H9 (cell line): ENCODE data around the gene GEN1. TPM values are rescaled to one million over a fixed set of nuclear protein-coding genes. Genes with fewer than 3 reads are reported as not detected.

Experiments used
- DNase-seq: peaks from one replicate; pipeline ENCODE4 v3.0.0-alpha.2; 2017
- H2AFZ ChIP-seq: one replicate; pipeline ENCODE4 v1.6.1; 2013; ENCODE audit warnings: mild to moderate bottlenecking, low read length, control low read depth, moderate library complexity
- H2AK5ac ChIP-seq: 2 replicates; pipeline ENCODE4 v1.6.1; 2013; ENCODE audit warnings: low read length, control low read depth, mixed read lengths; ENCODE audit not compliant: insufficient read length
- H2BK120ac ChIP-seq: one replicate; pipeline ENCODE4 v1.6.1; 2013; ENCODE audit warnings: low read depth, mild to moderate bottlenecking, low read length, control low read depth, inconsistent platforms; ENCODE audit not compliant: poor library complexity, severe bottlenecking
- H2BK12ac ChIP-seq: 2 replicates; pipeline ENCODE4 v1.6.1; 2013; ENCODE audit warnings: low read length, control low read depth, mixed read lengths, low read depth; ENCODE audit not compliant: insufficient read length
- H2BK15ac ChIP-seq: 2 replicates; pipeline ENCODE4 v1.6.1; 2013; ENCODE audit warnings: low read depth, low read length, control low read depth
- H2BK20ac ChIP-seq: one replicate; pipeline ENCODE4 v1.6.1; 2013; ENCODE audit warnings: low read depth, mild to moderate bottlenecking, low read length, control low read depth, inconsistent platforms; ENCODE audit not compliant: poor library complexity, severe bottlenecking
- H2BK5ac ChIP-seq: 2 replicates; pipeline ENCODE4 v1.6.1; 2013; ENCODE audit warnings: low read length, control low read depth, mixed read lengths; ENCODE audit not compliant: insufficient read length
- H3K14ac ChIP-seq: 2 replicates; pipeline ENCODE4 v1.6.1; 2013; ENCODE audit warnings: low read length, control low read depth; ENCODE audit not compliant: insufficient read depth
- H3K18ac ChIP-seq: 2 replicates; pipeline ENCODE4 v1.6.1; 2013; ENCODE audit warnings: low read depth, mild to moderate bottlenecking, mixed read lengths, low read length, control low read depth; ENCODE audit not compliant: insufficient read length
- H3K23ac ChIP-seq: 2 replicates; pipeline ENCODE4 v1.6.1; 2013; ENCODE audit warnings: low read length, control low read depth, mixed read lengths, low read depth; ENCODE audit not compliant: insufficient read length
- H3K23me2 ChIP-seq: 2 replicates; pipeline ENCODE4 v1.6.1; 2013; ENCODE audit warnings: low read depth, mild to moderate bottlenecking, mixed read lengths, low read length, control low read depth; ENCODE audit not compliant: insufficient read length, poor library complexity, severe bottlenecking
- H3K27ac ChIP-seq: 2 replicates; pipeline ENCODE4 v1.5.1; 2013; ENCODE audit warnings: low read length, control low read depth, mixed read lengths, low read depth; ENCODE audit not compliant: insufficient read length
- H3K27me3 ChIP-seq: 2 replicates; pipeline ENCODE4 v1.6.1; 2013; ENCODE audit warnings: low read length, control low read depth, inconsistent platforms; ENCODE audit not compliant: insufficient read depth
- H3K4ac ChIP-seq: 2 replicates; pipeline ENCODE4 v1.6.1; 2013; ENCODE audit warnings: low read depth, mild to moderate bottlenecking, control low read depth, inconsistent platforms, low read length, moderate library complexity
- H3K4me1 ChIP-seq: 2 replicates; pipeline ENCODE4 v1.6.1; 2013; ENCODE audit warnings: low read length, control low read depth, inconsistent platforms; ENCODE audit not compliant: insufficient read depth
- H3K4me2 ChIP-seq: 2 replicates; pipeline ENCODE4 v1.6.1; 2013; ENCODE audit warnings: low read length, control low read depth, mixed read lengths; ENCODE audit not compliant: insufficient read length, insufficient read depth
- H3K56ac ChIP-seq: 2 replicates; pipeline ENCODE4 v1.6.1; 2013; ENCODE audit warnings: low read depth, mild to moderate bottlenecking, mixed read lengths, low read length, control low read depth; ENCODE audit not compliant: insufficient read length
- H3K79me1 ChIP-seq: 2 replicates; pipeline ENCODE4 v1.6.1; 2013; ENCODE audit warnings: low read depth, mild to moderate bottlenecking, moderate library complexity, low read length, control low read depth, inconsistent platforms; ENCODE audit not compliant: insufficient read depth, poor library complexity, severe bottlenecking
- H3K79me2 ChIP-seq: 2 replicates; pipeline ENCODE4 v1.6.1; 2013; ENCODE audit warnings: low read length, control low read depth, inconsistent platforms; ENCODE audit not compliant: insufficient read depth
- H3K9ac ChIP-seq: 2 replicates; pipeline ENCODE4 v1.6.1; 2013; ENCODE audit warnings: low read length, control low read depth, mixed read lengths; ENCODE audit not compliant: insufficient read length; ENCODE audit errors: extremely low read depth
- H3K9me3 ChIP-seq: one replicate; pipeline ENCODE4 v1.6.1; 2013; ENCODE audit warnings: low read depth, low read length, inconsistent platforms; ENCODE audit not compliant: control insufficient read depth
- H3T11ph ChIP-seq: one replicate; pipeline ENCODE4 v1.6.1; 2013; ENCODE audit warnings: mild to moderate bottlenecking, low read length, control low read depth, inconsistent platforms
- H4K20me1 ChIP-seq: one replicate; pipeline ENCODE4 v1.6.1; 2013; ENCODE audit not compliant: control insufficient read depth, insufficient read length, insufficient read depth
- H4K5ac ChIP-seq: 2 replicates; pipeline ENCODE4 v1.6.1; 2013; ENCODE audit warnings: low read depth, mild to moderate bottlenecking, mixed read lengths, low read length, control low read depth; ENCODE audit not compliant: insufficient read length
- H4K8ac ChIP-seq: replicated peaks from 2 replicates; pipeline ENCODE4 v1.6.1; 2013; ENCODE audit warnings: low read length, control low read depth, mixed read lengths, low read depth; ENCODE audit not compliant: insufficient read length
- H4K91ac ChIP-seq: 2 replicates; pipeline ENCODE4 v1.6.1; 2013; ENCODE audit warnings: low read depth, mild to moderate bottlenecking, moderate library complexity, mixed read lengths, low read length, control low read depth; ENCODE audit not compliant: insufficient read length
- H3K27ac Mint-ChIP-seq, 3 experiments: 2 replicates in 2 of 3; 3 replicates in 1 of 3; pipeline ENCODE4 v1.8.0; 2020 to 2021; ENCODE audit warnings: mixed read lengths in 3 of 3, mild to moderate bottlenecking in 1 of 3, moderate library complexity in 1 of 3
- H3K27me3 Mint-ChIP-seq: 2 replicates; pipeline ENCODE4 v1.8.0; 2021; ENCODE audit warnings: low read depth, mild to moderate bottlenecking, moderate library complexity, mixed read lengths
- H3K36me3 Mint-ChIP-seq, 3 experiments: 2 replicates in 2 of 3; 3 replicates in 1 of 3; pipeline ENCODE4 v1.8.0; 2020 to 2021; ENCODE audit warnings: low read depth in 3 of 3, mixed read lengths in 3 of 3; ENCODE audit not compliant: insufficient read depth in 1 of 3
- H3K4me1 Mint-ChIP-seq, 2 experiments: 2 replicates each; pipeline ENCODE4 v1.8.0; 2020; ENCODE audit warnings: mixed read lengths in 2 of 2
- H3K4me3 Mint-ChIP-seq, 2 experiments: 2 replicates in 1 of 2; 3 replicates in 1 of 2; pipeline ENCODE4 v1.8.0; 2020 to 2021; ENCODE audit warnings: mild to moderate bottlenecking in 2 of 2, mixed read lengths in 2 of 2, moderate library complexity in 1 of 2
- H3K9me3 Mint-ChIP-seq, 2 experiments: 2 replicates in 1 of 2; 3 replicates in 1 of 2; pipeline ENCODE4 v1.8.0; 2020; ENCODE audit warnings: mild to moderate bottlenecking in 2 of 2, mixed read lengths in 2 of 2, moderate library complexity in 1 of 2
- CTCF ChIP-seq: fragments of 200-600 bp; sonication (generic); conservative IDR thresholded peaks from 3 replicates; pipeline ENCODE4 v1.8.0; 2021; ENCODE audit warnings: antibody characterized with exemption, mild to moderate bottlenecking
- WGBS: extraction: QIAGEN DNeasy Blood & Tissue Kit; methylation state at CpG from one replicate; pipeline ENCODE4 v1.1.7; 2013; ENCODE audit warnings: missing lambda C conversion rate, low lambda C conversion rate, mixed read lengths; ENCODE audit not compliant: insufficient read length; ENCODE audit errors: extremely low coverage; 5-methylcytosine and 5-hydroxymethylcytosine counted together
- total RNA-seq: library from RNA; stranded (reverse); gene quantifications from 2 replicates; pipeline ENCODE4 v1.2.1, GENCODE V29; 2021

GEN1 gene
- total RNA-seq, 1 experiment from 2014 or later: 28.1 TPM

- Histone ChIP-seq H3K23ac (no peak overlapping the region), H2BK5ac (no peak overlapping the region), H3K79me2 (no peaks in the 10 kb centered on the region), H4K5ac (no peak overlapping the region), H3K4me2 (no peak overlapping the region), H3K4me1 (no peaks in the 10 kb centered on the region; the same call in 1 of the 2 replicates), H3T11ph (no peak overlapping the region), H3K23me2 (no peaks in the 10 kb centered on the region), H2BK12ac (no peak overlapping the region), H2BK15ac (no peak overlapping the region), H3K27me3 (no peaks in the 10 kb centered on the region), H2BK120ac (no peak overlapping the region), H3K18ac (no peak overlapping the region), H4K8ac (no peak overlapping the region), H2BK20ac (no peak overlapping the region), H3K56ac (no peak overlapping the region), H4K91ac (no peak overlapping the region), H3K79me1 (no peaks in the 10 kb centered on the region), H3K14ac (no peak overlapping the region), H4K20me1 (no peaks in the 10 kb centered on the region), H3K27ac (no peak overlapping the region), H3K4ac (no peak overlapping the region), H3K9me3 (no peaks in the 10 kb centered on the region), H3K9ac (no peak overlapping the region), H2AFZ (no peak overlapping the region), H2AK5ac (no peak overlapping the region)
- TF ChIP-seq CTCF: no peak
- no peak for DNase-seq
- no peak overlapping the region; a peak in 1 of 7 replicates for H3K27ac Mint-ChIP-seq
- H3K4me3 Mint-ChIP-seq: no peak overlapping the region
- no CpG with 5 or more reads among the region's 2 CpGs for WGBS
- H3K4me1 Mint-ChIP-seq: peaks cover 2% of the 10 kb centered on the region in 2 experiments; a peak in 3 of 4 replicates
- H3K36me3 Mint-ChIP-seq: no peaks in the 10 kb centered on the region
- no peaks in the 10 kb centered on the region for H3K9me3 Mint-ChIP-seq
- peaks cover 5% of the 10 kb centered on the region for H3K27me3 Mint-ChIP-seq
Observed at GRCh38 chr2:17805166-17805565, 51.2 kb downstream of the GEN1 start.
